ENCODE data around the gene WDR72. TPM values are rescaled to one million over a fixed set of nuclear protein-coding genes. Genes with fewer than 3 reads are reported as not detected.

The WDR72 gene
- polyA plus RNA-seq, 1 donor (not counting 4 experiments of a cell fraction or from before 2014, with no cell fraction given) = 0.03 TPM

DNA sequence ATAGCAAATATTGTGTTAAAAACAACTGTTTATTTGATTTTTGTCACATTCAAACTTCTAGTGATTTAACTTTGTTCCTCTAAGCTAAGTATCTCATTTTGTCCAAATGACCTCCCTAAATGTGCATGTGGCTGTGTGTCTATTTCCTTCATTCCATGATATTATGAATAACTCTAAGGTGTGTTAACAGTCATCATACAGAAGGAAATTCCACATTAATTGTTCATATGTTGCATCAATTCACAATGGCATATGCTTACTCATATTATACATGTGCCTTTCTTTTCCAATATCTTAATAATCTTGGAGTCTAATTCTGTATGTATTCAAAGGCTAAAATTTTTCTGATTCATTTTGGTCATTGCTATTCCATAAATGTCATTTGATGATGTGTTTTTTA lies 186.4 kb downstream of the WDR72 start:
- no peaks in the 10 kb centered on the region for H3K9me3 ChIP-seq (ENCODE audit: control insufficient read depth, low read depth, low read length)
- H3K79me2 ChIP-seq (ENCODE audit: control insufficient read depth, insufficient read depth, low read length) = no peaks in the 10 kb centered on the region
- FAIRE-seq (no peak), DNase-seq (ENCODE audit: low read depth, low spot score) (no peak)
- TF ChIP-seq EZH2 (IDR thresholded peaks at IDR 0.05; ENCODE audit: low read length) = no peak
- TF ChIP-seq, protein P1, sequence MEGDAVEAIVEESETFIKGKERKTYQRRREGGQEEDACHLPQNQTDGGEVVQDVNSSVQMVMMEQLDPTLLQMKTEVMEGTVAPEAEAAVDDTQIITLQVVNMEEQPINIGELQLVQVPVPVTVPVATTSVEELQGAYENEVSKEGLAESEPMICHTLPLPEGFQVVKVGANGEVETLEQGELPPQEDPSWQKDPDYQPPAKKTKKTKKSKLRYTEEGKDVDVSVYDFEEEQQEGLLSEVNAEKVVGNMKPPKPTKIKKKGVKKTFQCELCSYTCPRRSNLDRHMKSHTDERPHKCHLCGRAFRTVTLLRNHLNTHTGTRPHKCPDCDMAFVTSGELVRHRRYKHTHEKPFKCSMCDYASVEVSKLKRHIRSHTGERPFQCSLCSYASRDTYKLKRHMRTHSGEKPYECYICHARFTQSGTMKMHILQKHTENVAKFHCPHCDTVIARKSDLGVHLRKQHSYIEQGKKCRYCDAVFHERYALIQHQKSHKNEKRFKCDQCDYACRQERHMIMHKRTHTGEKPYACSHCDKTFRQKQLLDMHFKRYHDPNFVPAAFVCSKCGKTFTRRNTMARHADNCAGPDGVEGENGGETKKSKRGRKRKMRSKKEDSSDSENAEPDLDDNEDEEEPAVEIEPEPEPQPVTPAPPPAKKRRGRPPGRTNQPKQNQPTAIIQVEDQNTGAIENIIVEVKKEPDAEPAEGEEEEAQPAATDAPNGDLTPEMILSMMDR (optimal IDR thresholded peaks at IDR 0.05 in 1 of 3, IDR thresholded peaks at IDR 0.05 in 1 of 3, conservative IDR thresholded peaks at IDR 0.05 in 1 of 3; ENCODE audit: extremely low read depth in 1 of 3, insufficient read depth in 2 of 3, low read length in 3 of 3) = no peak
- peaks cover 6% of the 10 kb centered on the region for H3K4me1 ChIP-seq (ENCODE audit: control insufficient read depth, extremely low read depth, insufficient read depth, low read length)
- no peak overlapping the region for H3K9ac ChIP-seq (ENCODE audit: control insufficient read depth, extremely low read depth, insufficient read depth, low read length)
- no peaks in the 10 kb centered on the region for H4K20me1 ChIP-seq (ENCODE audit: control insufficient read depth, extremely low read depth, insufficient read depth, low read length)
- H3K4me3 ChIP-seq (ENCODE audit: control insufficient read depth in 2 of 3, extremely low read depth in 1 of 3, insufficient read depth in 2 of 3, low read depth in 1 of 3, low read length in 3 of 3) = no peak overlapping the region
- no peak overlapping the region for H2AFZ ChIP-seq (ENCODE audit: control insufficient read depth, low read length)
- no peaks in the 10 kb centered on the region for H3K9me1 ChIP-seq (ENCODE audit: control insufficient read depth, extremely low read depth, insufficient read depth, low read length)
- no peak overlapping the region for H3K4me2 ChIP-seq (ENCODE audit: control insufficient read depth, extremely low read depth, insufficient read depth, low read depth, low read length)
- H3K27ac ChIP-seq (ENCODE audit: control insufficient read depth, insufficient read depth, low read length) = peak overlapping the region; percentile 15
- H3K36me3 ChIP-seq (ENCODE audit: control insufficient read depth in 2 of 2, extremely low read depth in 1 of 2, insufficient read depth in 2 of 2, low read length in 2 of 2) = no peaks in the 10 kb centered on the region
- H3K27me3 ChIP-seq (ENCODE audit: control insufficient read depth, extremely low read depth, insufficient read depth, low read length) = no peaks in the 10 kb centered on the region
- dilution Hi-C loops (cut with MboI; ENCODE audit: extremely low pct_ligation_motif_present, low sequenced_read_pairs) = no loop called here

- no peaks in the 10 kb centered on the region for H3K36me3 ChIP-seq (ENCODE audit: control insufficient read depth in 2 of 2, extremely low read depth in 1 of 2, insufficient read depth in 2 of 2, low read length in 2 of 2)
- no peak for FAIRE-seq
- H3K79me2 ChIP-seq (ENCODE audit: control insufficient read depth, insufficient read depth, low read length) = no peaks in the 10 kb centered on the region
- peak; percentile 33 for DNase-seq (ENCODE audit: low read depth, low spot score)
- H3K4me3 ChIP-seq (ENCODE audit: control insufficient read depth in 2 of 3, extremely low read depth in 1 of 3, insufficient read depth in 2 of 3, low read depth in 1 of 3, low read length in 3 of 3) = no peak overlapping the region
- H2AFZ ChIP-seq (ENCODE audit: control insufficient read depth, low read length) = no peak overlapping the region
- H3K27ac ChIP-seq (ENCODE audit: control insufficient read depth, insufficient read depth, low read length) = no peak overlapping the region
- H3K27me3 ChIP-seq (ENCODE audit: control insufficient read depth, extremely low read depth, insufficient read depth, low read length) = no peaks in the 10 kb centered on the region
- dilution Hi-C loops (cut with MboI; ENCODE audit: extremely low pct_ligation_motif_present, low sequenced_read_pairs) = no loop called here
- no peaks in the 10 kb centered on the region for H3K4me1 ChIP-seq (ENCODE audit: control insufficient read depth, extremely low read depth, insufficient read depth, low read length)
- no peak overlapping the region for H3K9ac ChIP-seq (ENCODE audit: control insufficient read depth, extremely low read depth, insufficient read depth, low read length)
- no peak overlapping the region for H3K4me2 ChIP-seq (ENCODE audit: control insufficient read depth, extremely low read depth, insufficient read depth, low read depth, low read length)
- no peaks in the 10 kb centered on the region for H3K9me1 ChIP-seq (ENCODE audit: control insufficient read depth, extremely low read depth, insufficient read depth, low read length)
- TF ChIP-seq EZH2 (IDR thresholded peaks at IDR 0.05; ENCODE audit: low read length) = no peak
- TF ChIP-seq, protein P1 (optimal IDR thresholded peaks at IDR 0.05 in 1 of 3, IDR thresholded peaks at IDR 0.05 in 1 of 3, conservative IDR thresholded peaks at IDR 0.05 in 1 of 3; ENCODE audit: extremely low read depth in 1 of 3, insufficient read depth in 2 of 3, low read length in 3 of 3) = no peak
- H4K20me1 ChIP-seq (ENCODE audit: control insufficient read depth, extremely low read depth, insufficient read depth, low read length) = no peaks in the 10 kb centered on the region
- no peaks in the 10 kb centered on the region for H3K9me3 ChIP-seq (ENCODE audit: control insufficient read depth, low read depth, low read length)
Measured at GRCh38 chr15:53569751-53570480, 189.5 kb downstream of the WDR72 start.
